ENCODE results near the gene ANP32B.
A peak's percentile ranks its signal among the peaks of the same experiment; 100 is the strongest.

Gene ANP32B

DNA sequence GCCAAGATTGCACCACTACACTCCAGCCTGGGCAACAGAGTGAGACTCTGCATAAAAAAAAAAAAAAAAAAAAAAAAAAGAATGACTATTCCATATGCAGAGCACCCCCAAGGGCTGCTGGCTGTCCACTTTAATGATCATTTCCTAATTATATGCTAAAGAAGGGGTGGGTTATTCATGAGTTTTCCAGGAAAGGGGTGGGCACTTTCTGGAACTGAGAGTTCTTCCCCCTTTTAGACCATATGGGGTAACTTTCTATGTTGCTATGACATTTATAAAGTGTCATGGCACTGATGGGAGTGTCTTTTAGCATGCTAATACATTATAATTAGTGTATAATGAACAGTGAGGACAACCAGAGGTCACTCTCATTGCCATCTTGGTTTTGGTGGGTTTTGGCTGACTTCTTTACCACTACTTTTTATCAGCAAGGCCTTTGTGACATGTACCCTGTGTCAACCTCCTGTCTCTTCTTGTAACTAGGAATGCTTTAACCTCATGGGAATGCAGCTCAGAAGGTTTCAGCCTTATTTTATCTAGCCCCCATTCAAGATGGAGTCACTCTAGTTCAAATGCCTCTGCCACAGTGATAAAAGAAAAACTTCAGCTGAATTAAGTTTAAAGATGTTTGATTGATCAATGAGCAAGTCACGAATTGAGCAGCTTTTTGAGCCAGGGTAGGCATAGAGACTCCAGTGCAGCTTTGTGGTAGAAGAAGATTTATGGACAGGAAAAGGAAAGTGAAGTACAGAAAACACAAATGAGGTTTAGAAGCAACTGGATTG is 66.3 kb downstream of the ANP32B start:
- TF ChIP-seq, protein P1, sequence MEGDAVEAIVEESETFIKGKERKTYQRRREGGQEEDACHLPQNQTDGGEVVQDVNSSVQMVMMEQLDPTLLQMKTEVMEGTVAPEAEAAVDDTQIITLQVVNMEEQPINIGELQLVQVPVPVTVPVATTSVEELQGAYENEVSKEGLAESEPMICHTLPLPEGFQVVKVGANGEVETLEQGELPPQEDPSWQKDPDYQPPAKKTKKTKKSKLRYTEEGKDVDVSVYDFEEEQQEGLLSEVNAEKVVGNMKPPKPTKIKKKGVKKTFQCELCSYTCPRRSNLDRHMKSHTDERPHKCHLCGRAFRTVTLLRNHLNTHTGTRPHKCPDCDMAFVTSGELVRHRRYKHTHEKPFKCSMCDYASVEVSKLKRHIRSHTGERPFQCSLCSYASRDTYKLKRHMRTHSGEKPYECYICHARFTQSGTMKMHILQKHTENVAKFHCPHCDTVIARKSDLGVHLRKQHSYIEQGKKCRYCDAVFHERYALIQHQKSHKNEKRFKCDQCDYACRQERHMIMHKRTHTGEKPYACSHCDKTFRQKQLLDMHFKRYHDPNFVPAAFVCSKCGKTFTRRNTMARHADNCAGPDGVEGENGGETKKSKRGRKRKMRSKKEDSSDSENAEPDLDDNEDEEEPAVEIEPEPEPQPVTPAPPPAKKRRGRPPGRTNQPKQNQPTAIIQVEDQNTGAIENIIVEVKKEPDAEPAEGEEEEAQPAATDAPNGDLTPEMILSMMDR (IDR thresholded peaks at IDR 0.05; ENCODE audit: extremely low read depth, missing control alignments): no peak
- no peak for DNase-seq (ENCODE audit: low spot score)

DNA sequence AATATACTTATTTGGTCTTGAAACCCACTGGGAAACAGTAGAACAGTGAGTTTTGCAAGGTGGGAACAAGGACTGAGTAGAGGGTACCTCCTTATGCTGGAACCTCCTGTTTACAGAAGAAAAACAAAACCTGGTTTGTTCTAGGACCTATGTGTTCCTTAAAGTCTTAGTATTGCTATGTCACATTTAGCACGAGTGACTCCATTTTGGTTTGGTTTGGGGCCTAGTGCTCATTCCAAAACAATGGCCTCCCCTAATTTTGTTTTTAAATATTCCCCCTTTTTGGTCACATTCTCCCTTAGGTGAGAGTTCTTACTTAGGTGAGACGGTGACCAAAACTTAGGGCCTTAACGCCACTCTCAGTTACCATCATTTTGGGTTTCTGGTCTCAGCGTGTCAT is 67.2 kb downstream of the ANP32B start:
- TF ChIP-seq, protein P1 (IDR thresholded peaks at IDR 0.05; ENCODE audit: extremely low read depth, missing control alignments): no peak
- no peak for DNase-seq (ENCODE audit: low spot score)

DNA sequence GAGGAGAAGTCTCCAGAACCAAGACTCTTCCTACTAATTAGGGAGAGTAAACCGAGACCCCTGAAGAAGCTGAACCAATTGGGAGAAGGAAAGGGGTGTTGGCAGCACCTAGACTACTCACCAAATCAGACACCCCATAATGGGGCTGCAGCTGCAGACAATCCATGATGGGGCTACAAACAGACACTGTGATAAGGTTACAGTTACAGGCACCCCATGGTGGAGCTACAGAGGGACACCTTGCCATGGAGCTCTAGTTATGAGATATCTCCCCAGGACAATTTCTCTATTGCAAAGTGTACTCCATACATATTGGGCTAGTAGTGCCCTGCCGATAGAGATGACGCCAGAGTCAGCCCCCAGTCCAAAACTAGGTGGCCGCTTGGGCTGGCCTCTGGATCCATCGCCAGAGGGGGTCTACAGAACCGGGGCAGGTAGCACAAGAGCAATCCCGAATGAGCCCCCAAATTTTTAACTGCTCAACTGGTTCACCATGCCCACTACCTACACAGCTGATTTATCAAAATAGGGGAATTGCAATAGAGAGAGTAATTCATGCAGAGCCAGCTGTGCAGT is 71.3 kb downstream of the ANP32B start:
- TF ChIP-seq, protein P1 (IDR thresholded peaks at IDR 0.05; ENCODE audit: extremely low read depth, missing control alignments): no peak
- no peak for DNase-seq (ENCODE audit: low spot score)

DNA sequence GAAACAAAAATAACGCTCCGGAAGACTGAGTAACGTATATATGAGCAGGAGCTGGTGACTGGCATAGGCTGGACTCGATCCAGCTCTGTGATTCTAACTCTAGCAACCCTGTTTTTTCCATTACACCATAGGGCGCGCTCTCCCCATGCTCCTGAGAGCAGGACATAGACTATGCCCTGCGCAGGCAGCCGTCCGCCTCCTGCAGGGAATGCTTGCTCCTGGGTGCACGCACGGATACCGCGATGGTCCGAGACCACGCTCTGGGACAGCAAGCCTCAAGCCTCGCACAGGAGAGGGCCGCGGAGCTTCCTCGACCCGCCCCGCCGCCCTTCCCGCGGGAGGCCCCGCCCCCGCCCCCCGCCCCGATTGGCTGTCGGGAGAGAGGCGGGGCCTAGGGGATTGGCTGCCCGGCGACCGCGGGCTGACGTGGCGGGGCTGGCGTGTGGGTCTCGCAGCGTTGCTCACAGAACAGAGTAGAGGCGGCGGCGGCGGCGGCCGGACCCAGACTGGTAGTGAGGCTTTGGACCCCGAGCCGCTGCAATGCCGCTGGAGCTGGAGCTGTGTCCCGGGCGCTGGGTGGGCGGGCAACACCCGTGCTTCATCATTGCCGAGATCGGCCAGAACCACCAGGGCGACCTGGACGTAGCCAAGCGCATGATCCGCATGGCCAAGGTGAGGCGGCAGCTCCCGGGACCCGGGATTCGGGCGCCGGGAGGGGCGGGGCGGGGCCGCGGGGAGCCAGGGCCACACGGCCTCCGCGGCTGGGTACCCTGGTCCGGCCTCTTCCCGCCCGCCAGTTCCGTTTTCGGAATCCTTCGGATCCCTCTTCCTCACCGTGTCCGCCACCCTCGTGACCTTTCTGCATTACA is 73.4 kb downstream of the ANP32B start, which contains the start of gene NANS:
TSS of gene NANS (plus strand) at position 464 of the 869 bp plus-strand sequence. CDS start at position 541, 77 bp downstream.
- TF ChIP-seq, protein P1 (IDR thresholded peaks at IDR 0.05; ENCODE audit: extremely low read depth, missing control alignments): no peak
- peak; percentile 97 for DNase-seq (ENCODE audit: low spot score)

DNA sequence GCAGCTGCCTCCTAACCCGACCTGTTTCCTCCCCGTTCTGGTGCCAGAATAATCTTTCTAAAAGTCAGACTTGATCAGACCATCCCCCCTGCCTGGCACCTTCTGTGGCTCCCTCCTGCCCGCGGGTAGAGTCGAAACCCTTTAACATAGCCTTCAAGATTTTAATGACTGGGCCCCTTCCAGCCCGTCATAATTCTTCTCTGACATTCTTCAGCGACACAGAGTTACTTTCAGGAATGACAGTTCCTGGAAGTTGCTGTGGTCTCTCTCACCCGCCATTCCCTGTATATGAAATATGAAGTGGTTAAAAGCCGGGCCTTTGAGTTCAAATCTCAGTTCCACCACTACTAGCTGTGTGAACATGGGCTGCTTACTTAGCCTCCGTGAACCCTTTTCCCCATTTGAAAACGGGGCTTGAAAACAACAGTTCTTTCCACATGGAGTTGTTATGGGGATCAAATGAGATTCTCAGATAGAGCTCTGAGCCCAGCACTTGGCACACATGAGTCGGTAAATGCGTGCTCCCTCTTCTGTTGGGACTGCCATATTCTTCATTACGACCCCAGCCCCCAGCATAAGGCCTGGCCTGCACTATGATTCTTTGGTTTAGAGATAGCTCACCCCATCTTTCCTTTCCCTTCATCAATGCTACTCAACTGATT is 74.1 kb downstream of the ANP32B start:
- DNase-seq (ENCODE audit: low spot score): no peak
- TF ChIP-seq, protein P1 (IDR thresholded peaks at IDR 0.05; ENCODE audit: extremely low read depth, missing control alignments): no peak

DNA sequence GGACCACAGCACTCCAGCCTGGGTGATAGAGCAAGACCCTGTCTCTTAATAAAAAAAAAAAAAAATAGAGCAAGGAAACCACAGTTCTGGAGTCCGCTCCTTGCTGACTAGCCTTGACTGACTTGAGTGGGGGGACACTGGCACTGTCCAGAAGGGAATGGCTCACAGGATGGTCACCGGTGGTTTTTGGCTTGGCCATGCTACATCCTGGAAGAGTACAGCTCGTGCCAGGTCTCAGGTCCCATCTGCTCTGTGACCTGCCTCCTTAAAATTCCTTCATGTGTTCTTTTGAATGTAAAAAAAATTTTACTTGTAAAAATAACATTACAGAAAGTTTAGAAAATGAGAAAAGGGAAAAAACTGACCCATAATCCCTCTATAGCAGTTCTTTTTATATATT is 79.0 kb downstream of the ANP32B start:
- no peak for DNase-seq (ENCODE audit: low spot score)
- TF ChIP-seq, protein P1 (IDR thresholded peaks at IDR 0.05; ENCODE audit: extremely low read depth, missing control alignments): no peak

Data from GM20000 (cell line).